ENCODE data around the gene SPNS3.

Gene SPNS3

DNA sequence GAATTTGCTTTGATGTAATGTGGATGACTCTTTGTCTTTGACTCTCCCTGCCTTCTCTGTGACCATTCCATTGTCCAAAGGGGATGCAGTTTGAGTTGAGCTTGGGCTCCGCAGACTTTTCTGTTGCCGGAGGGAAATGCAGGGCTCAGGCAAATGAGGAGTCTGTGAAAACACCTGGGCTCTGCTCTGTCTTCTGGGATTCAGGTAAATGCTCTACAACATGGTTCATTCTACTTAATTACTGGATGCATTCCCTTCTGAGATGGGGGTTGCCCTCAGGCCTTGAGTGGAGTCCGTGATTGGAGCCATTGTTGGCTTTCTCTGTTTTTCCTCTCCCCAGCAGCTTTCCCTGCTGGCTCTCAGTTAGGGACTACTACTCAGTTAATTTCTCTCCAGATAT, 38.5 kb downstream of the SPNS3 start:
- DNase-seq: no peak

DNA sequence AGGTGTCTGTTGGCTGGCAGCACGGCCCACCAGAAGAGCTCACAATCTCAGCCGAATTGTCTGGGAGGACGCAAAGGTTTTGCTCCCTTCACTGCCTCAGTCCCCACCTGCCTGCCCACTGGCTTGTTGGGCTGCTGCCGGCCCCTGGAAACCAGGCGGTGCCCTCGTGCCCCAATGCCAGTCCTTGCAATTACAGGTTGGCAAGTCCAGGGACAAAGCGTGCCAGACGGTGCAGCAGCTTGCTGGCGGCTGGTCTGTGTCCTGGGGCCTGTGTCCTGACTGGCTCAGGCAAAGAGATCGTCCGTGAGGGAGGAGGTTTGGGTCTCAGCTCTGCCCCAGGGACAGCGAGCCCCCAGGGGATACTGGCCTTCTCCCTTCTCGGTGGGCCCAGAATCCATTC, 40.4 kb downstream of the SPNS3 start:
- no peak for DNase-seq

GRCh38 chr17:4475001-4475400, 41.3 kb downstream of the SPNS3 start:
- DNase-seq: no peak

DNA sequence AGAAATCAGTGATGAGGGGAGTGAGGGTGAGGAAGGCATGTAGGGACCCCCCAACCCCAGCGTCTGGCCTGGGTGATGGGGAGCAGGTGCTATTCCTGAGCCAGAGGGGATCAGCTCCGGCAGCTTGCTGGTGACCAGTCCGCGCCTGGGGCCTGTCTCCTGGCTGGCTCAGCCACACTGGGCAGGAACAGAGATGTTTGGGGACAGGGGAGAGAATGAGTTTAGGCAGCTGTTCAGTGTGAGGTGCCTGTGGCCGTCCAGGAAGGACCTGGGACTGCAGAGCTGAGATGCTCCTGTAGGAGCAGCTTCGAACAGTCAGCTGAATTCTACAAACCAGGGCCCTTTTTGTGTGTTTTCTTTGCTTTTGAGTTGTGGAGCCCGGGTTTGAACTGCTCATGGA, 41.7 kb downstream of the SPNS3 start:
- DNase-seq: no peak

DNA sequence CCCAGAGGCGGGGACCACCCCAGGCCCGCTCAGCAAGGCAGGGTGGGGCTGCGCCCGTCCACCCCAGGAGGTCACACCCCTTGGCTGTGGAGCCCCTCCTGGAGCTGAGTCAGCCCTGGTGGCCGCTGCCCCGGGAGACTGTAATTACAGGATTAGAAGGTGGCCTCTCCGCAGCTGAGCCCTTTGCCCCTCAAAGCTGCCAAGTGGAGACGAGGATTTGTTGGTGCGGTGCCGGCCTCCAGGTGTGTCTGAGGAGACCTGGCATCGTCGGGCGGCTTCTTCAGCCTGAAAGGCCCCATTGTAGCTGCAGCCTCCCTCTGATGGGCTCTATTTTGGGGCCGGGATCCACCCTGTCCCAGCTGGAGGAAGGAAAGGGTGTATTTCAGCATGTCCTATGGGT, 42.3 kb downstream of the SPNS3 start:
- DNase-seq: no peak

- DNase-seq: no peak
Observed at GRCh38 chr17:4476511-4477070, 42.9 kb downstream of the SPNS3 start.

GRCh38 chr17:4477255-4477791, 43.6 kb downstream of the SPNS3 start:
- DNase-seq: no peak

GRCh38 chr17:4478318-4478830, 44.6 kb downstream of the SPNS3 start:
- DNase-seq: no peak

- no peak for DNase-seq
Observed at GRCh38 chr17:4479340-4479981, 45.7 kb downstream of the SPNS3 start.

GRCh38 chr17:4479982-4480751, 46.4 kb downstream of the SPNS3 start:
- DNase-seq: no peak

DNA sequence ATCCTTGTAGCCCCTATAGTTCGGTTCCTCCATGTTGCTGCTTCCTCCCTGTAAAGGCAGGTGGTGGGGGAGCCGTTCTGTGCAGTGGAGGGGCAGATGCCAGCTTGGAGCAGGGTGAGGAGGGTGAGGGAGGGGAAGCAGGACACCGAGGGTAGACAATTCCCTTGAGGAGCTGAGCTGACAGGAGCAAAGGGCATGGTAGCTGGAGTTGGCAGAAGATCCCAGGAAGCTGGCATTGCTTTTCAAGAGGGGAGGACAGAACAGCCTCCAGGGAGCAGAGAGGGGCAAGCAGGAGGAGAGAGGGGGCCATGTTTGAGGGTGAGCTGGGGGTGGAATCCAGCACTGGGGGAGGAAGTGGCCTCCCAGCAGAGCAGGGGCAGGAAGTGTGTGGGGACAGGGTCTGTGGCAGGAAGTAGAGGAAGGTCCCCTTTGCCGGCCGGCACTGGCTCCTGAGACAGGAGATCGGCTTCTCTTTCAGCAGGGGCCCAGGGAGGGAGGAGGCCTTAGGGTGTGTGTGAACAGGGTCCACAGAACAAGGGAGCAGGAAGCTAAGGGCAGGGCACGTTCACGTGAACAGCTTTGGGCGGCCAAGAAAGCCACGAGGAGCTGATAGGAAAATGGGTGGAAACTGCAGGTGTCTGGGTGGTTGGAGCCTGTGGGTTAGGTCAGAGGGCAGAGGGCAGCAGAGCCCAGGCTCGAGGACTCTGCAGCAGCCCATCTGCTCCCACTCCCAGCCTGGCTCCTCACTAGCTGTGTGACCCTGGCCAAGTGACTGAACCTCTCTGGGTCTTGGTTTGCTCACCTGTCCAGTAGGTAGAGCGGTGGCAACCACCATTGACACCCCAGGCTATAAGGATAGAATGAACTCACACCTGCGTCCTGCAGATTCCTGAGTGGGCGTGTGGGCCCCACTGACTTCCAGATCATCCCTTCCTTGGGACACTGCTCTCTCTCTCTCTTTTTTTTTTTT, 47.5 kb downstream of the SPNS3 start:
- peak in 3 of 6 experiments; percentile 5 to 44 (median 16) for DNase-seq

DNA sequence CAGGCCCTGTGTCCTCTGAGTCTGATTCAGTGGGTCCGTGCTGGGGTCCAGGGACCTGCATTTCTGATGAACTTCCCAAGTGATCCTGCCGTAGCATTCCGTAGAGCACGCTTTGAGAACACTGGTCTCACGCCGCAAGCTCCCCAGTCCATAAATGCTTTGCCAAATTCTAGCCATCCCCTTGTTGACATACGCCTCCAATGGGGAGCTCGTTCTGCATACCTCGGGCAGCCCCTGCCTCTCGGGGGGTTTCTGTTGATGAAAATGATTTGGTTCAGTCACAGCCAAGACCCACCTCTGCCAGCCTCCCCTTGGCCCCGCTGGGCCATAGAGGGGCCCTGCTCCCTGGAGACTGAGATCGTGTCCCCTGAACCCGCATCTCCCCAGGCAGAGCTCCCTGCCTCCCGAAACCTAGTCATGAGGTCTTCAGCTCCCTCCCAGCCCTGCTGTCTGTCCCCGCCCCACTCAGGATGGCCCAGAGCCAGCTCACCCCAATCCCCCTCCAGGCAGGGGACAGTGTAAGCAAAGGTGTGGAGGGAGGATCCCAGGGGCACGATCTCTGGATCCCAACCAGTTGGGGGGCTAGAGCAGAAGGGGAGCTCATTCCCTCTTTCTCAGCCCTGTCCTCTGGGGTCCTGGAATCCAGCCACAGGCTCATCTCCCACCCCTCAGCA, 48.7 kb downstream of the SPNS3 start:
- no peak for DNase-seq

DNA sequence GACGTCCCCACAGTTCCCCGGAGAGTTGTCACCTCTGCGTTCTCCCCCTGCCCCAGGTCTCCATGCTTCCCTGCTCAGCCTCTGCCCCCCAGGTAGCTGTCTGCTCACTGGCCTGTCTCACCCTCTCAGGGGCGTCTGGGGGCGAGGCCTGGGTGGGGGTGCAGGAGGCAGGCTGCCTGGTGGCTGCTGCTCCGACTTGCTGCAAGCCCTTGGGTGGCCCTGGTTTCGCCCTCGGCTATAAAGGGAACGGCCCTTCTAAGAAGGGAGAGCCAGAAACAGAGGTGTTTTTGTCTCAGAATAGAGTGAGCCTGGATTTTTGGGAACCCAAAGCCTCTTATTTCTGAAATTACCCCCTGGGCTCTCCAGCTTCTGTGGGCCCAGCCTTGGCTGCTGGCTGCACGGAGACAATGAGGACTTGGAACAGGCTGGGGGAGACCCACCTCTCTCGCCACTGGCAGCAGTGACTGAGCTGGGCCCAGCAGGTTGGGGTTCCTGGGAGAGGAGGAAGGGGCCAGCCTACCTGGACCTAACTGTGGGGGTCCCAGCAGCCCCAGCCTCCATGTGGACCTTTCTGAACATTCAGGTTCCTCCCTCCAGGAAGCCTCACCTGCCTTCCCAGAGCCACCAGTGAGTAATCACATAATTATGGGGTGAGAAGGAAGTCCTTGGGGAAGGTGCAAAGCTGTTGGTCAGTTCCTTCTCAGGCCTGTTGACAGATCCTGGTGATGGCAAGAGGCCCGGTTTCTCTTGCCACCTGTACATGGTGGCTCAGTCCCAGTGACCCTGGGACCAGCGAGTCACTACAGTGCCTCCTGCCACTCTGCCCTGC, 49.5 kb downstream of the SPNS3 start:
- DNase-seq: no peak

DNA sequence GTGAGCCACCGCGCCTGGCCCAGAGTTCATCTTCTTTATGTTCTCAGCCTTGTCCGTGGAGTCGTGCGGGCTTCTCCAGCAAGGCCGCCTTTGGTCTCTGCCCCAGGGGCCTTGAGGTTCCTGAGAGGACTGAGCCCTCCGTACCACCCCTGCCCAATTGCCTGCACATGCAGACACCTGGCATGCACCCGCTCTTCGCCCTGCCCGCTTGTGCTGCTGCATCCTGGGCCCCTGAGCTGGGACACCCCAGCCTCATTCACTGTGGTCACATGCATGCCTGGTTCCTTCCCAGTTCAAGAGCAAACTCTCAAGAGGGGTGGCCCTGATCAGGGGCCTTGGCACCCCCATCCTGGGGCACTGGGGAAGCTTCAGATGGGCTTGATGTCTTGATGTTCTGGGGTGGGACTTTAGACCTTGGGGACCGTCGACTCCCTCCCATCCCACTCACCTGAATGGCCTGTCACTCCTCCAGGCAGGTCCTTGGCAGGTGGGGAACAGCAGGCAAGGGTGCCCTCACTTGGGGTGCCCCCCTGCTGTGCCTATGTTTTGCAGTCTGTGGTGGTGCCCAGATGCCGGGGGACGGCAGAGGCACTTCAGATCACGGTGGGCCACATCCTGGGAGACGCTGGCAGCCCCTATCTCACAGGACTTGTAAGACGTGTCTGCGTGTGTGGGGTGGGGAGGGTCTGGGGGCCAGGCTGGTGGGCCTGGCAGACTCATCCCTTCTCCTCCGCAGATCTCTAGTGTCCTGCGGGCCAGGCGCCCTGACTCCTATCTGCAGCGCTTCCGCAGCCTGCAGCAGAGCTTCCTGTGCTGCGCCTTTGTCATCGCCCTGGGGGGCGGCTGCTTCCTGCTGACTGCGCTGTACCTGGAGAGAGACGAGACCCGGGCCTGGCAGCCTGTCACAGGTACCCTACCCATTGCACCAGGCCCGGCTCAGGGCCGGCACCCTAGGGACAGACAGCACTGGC, 52.2 kb downstream of the SPNS3 start:
- DNase-seq: peak in 4 of 6 experiments; percentile 18 to 51 (median 39)

DNA sequence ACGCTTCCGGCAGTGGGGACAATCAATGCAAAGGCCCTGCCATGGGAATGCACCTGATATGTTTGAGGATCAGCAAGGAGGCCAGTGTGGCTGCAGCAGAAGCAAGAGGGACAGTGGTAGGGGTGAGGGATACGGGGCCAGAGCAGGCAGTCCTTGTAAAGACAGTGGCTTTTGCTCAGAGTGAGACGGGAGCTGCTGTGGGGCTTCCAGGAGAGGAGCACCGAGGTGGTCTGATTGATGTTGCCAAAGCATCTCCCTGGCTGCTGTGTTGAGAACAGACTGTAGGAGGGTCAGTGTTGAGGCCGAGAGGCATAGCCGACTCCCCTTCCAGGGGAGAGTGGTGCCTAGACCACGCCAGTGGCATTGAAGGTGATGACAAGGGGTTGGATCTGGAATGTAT, 53.6 kb downstream of the SPNS3 start:
- DNase-seq: no peak

DNA sequence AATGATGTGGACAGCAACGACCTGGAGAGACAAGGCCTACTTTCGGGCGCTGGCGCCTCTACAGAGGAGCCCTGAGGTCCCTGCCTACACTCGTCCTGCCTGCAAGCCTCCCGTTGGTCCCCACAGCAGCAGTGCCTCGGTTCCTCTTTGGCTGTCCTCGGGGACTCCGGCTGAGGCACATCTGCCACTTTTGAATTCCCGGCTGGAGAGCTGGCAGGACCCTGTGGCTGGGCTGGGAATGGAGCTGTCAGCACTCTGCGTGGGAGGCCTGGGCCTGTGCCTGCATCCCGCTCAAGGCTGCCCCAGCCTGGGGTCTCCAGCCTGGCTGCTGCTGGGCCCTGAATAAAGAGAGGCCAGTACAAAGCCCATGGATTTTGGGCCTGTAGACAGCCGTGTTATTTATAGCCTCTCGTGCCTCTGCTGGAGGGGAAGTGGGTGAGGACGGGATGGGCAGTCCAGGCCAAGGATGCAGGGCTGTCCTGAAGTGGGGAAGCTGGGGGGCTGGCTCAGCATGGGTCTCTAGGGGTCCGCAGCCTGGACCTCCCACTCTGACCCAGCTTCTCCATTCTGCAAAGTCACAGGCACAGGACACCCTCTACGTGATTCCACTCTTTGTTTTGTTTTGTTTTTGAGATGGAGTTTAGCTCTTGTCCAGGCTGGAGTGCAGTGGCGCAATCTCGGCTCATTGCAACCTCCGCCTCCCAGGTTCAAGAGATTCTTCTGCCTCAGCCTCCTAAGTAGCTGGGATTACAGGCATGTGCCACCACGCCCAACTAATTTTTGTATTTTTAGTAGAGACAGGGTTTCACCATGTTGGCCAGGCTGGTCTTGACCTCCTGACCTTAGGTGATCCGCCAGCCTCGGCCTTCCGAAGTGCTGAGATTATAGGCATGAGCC, 54.3 kb downstream of the SPNS3 start:
- DNase-seq: no peak

DNA sequence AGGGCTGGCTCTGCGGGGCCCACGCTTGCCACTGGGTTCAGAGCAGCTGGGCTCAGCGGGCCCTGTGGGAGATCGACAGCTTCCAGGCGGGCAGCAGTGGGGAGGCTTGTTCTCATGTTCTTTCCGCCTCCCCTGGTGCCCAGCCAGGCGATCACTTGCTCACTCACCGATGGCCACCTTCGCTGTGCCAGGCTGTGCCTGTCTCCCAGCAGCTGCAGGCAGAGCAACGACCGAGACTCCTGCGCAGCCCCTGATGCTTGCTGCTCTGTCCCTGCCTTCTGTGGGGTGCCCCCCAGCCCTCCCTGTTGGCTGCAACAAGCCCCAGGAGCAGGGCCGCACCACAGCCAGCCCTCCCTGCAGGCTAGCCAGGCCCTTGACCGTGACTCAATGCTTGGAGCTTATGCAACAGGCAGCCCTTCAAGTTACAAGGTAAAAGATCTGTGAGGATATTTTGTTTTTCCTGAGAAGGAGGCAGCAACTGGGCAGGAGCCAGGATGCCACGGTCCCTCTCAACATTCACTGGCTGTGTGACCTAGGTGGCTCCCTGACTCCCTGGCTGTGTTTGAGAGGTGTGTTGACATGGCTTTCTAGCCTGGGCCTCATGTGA, 55.4 kb downstream of the SPNS3 start:
- DNase-seq: no peak

DNA sequence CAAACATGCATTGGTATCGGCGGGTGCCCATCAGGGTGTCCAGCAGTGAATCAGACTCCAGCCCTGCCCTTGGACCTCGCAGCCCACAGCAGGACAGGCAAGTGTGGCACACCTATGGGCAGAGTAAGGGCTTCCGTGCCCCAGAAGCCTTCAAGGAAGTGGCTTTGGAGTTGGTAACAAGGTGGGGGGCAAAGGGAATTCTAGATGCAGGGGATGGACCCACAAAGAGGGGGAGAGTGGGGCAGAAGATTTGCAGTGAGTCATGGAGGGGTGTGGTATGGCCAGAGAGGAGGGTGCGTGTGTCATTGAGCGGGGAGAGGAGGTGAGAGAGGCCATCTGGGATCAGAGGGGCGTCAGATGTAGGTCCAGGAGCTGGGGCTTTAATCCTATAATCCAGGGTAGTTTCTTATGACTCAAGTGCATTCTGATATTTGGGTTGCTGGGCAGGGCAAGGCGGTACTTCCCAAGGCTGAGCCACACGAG, 56.4 kb downstream of the SPNS3 start:
- no peak for DNase-seq

Measured in stimulated activated naive CD4-positive, alpha-beta T cell (primary cell).